SK-N-SH (cell line): ENCODE measurements around the gene C11orf52. TPM values are rescaled to one million over a fixed set of nuclear protein-coding genes. Genes with fewer than 3 reads are reported as not detected.

Experiments used
- CTCF ChIA-PET: fragments of 300-600, 350-600 bp; formaldehyde crosslinking; extraction: SDS; loops from one replicate; lab custom pipeline; 2021; lab: Yijun Ruan, JAX
- POLR2A ChIA-PET: fragments of 350-600 bp; sonication (Branson Sonifier 250); formaldehyde crosslinking; extraction: SDS; loops from one replicate; lab custom pipeline; 2020; ENCODE audit warnings: antibody characterized with exemption, inconsistent platforms; lab: Yijun Ruan, JAX
- DNase-seq: peaks from one replicate; pipeline ENCODE4 v3.0.0; 2012
- H2AFZ ChIP-seq: fragments of 200-600 bp; sonication (generic); 2 replicates; pipeline ENCODE4 v1.8.1; 2016; ENCODE audit warnings: antibody characterized with exemption, mild to moderate bottlenecking, low read depth
- H3F3A ChIP-seq: fragments of 200-600 bp; sonication (generic); replicated peaks from 2 replicates; pipeline ENCODE3; 2016; ENCODE audit warnings: antibody characterized with exemption, mild to moderate bottlenecking; ENCODE audit not compliant: insufficient read depth
- H3K27ac ChIP-seq, 2 experiments: fragments of 200-500 bp in 1 of 2; fragments of 200-600 bp in 1 of 2; sonication (Bioruptor generic) in 1 of 2; sonication (generic), shearing (Covaris generic) in 1 of 2; 2 replicates each; pipeline versions ENCODE4 v1.5.1 to v1.6.1; 2014 to 2016; ENCODE audit warnings: low read depth in 2 of 2, inconsistent platforms in 1 of 2, low read length in 1 of 2, mild to moderate bottlenecking in 1 of 2, mixed read lengths in 1 of 2
- H3K27me3 ChIP-seq: fragments of 200-600 bp; sonication (generic), shearing (Covaris generic); 2 replicates; pipeline ENCODE4 v1.6.1; 2016; ENCODE audit warnings: mixed run types; ENCODE audit not compliant: insufficient read depth
- H3K36me3 ChIP-seq, 2 experiments: fragments of 200-500 bp in 1 of 2; fragments of 200-600 bp in 1 of 2; sonication (Bioruptor generic) in 1 of 2; sonication (generic) in 1 of 2; replicated peaks in 1 of 2; 2 replicates each; pipeline versions ENCODE3 to v1.5.1; 2014 to 2016; ENCODE audit warnings: low read length in 1 of 2, mild to moderate bottlenecking in 1 of 2; ENCODE audit not compliant: insufficient read depth in 2 of 2, control insufficient read depth in 1 of 2
- H3K4me1 ChIP-seq, 2 experiments: fragments of 200-500 bp in 1 of 2; fragments of 200-600 bp in 1 of 2; sonication (Bioruptor generic) in 1 of 2; sonication (generic), shearing (Covaris generic) in 1 of 2; 2 replicates each; pipeline versions ENCODE4 v1.5.1 to v1.6.1; 2014 to 2016; ENCODE audit warnings: low read depth in 1 of 2, low read length in 1 of 2, mixed run types in 1 of 2; ENCODE audit not compliant: insufficient read depth in 2 of 2, control insufficient read depth in 1 of 2
- H3K4me2 ChIP-seq: fragments of 200-600 bp; sonication (generic), shearing (Covaris generic); 2 replicates; pipeline ENCODE4 v1.6.1; 2017; ENCODE audit warnings: mixed run types
- H3K4me3 ChIP-seq, 2 experiments: fragments of 200-500 bp in 1 of 2; fragments of 200-600 bp in 1 of 2; sonication (Bioruptor generic) in 1 of 2; sonication (generic), shearing (Covaris generic) in 1 of 2; 2 replicates each; pipeline versions ENCODE4 v1.5.1 to v1.8.1; 2014 to 2016; ENCODE audit warnings: low read depth in 2 of 2, inconsistent platforms in 1 of 2, low read length in 1 of 2, mild to moderate bottlenecking in 1 of 2, mixed read lengths in 1 of 2, moderate library complexity in 1 of 2
- H3K79me2 ChIP-seq: fragments of 200-600 bp; sonication (generic); 2 replicates; pipeline ENCODE4 v1.8.1; 2017; ENCODE audit warnings: mild to moderate bottlenecking; ENCODE audit not compliant: insufficient read depth
- H3K9ac ChIP-seq: fragments of 200-600 bp; sonication (generic); 2 replicates; pipeline ENCODE4 v1.6.1; 2017; ENCODE audit warnings: mixed run types
- H3K9me2 ChIP-seq: fragments of 200-600 bp; sonication (generic); 2 replicates; pipeline ENCODE4 v1.6.1; 2017; ENCODE audit warnings: mixed run types
- H3K9me3 ChIP-seq: fragments of 200-600 bp; sonication (generic); 2 replicates; pipeline ENCODE4 v1.6.1; 2017; ENCODE audit warnings: mixed run types, mild to moderate bottlenecking, moderate library complexity
- H4K20me1 ChIP-seq: fragments of 200-600 bp; sonication (generic); 2 replicates; pipeline ENCODE4 v1.6.1; 2017; ENCODE audit warnings: mild to moderate bottlenecking, mixed run types; ENCODE audit not compliant: insufficient read depth
- CHD2 ChIP-seq: fragments of 150-350 bp; IDR thresholded peaks from 2 replicates; pipeline ENCODE4 v1.6.1; 2018; ENCODE audit warnings: low read length; ENCODE audit not compliant: partially characterized antibody
- EZH2phosphoT487 ChIP-seq: fragments of 200-600 bp; sonication (generic); IDR thresholded peaks from 2 replicates; pipeline ENCODE4 v1.6.1; 2017; ENCODE audit warnings: low read depth, mixed run types, mild to moderate bottlenecking, antibody characterized with exemption, moderate library complexity, borderline replicate concordance
- GABPA ChIP-seq: IDR thresholded peaks from 2 replicates; pipeline ENCODE4 v1.4.0; 2012; ENCODE audit warnings: low read depth, mild to moderate bottlenecking
- JUND ChIP-seq: IDR thresholded peaks from 2 replicates; pipeline ENCODE4 v1.4.0; 2012
- MXI1 ChIP-seq: IDR thresholded peaks from 2 replicates; pipeline ENCODE4 v1.6.1; 2012; ENCODE audit warnings: mild to moderate bottlenecking, low read depth, low read length, improper control_type of control experiment
- NRF1 ChIP-seq: IDR thresholded peaks from 2 replicates; pipeline ENCODE4 v1.6.1; 2012; ENCODE audit warnings: low read depth, mild to moderate bottlenecking, low read length
- RFX5 ChIP-seq: IDR thresholded peaks from 2 replicates; pipeline ENCODE4 v1.6.1; 2012; ENCODE audit warnings: mild to moderate bottlenecking, improper control_type of control experiment, low read length
- RXRA ChIP-seq: IDR thresholded peaks from 2 replicates; pipeline ENCODE4 v1.4.0; 2012; ENCODE audit warnings: low read depth, mild to moderate bottlenecking, borderline replicate concordance
- WGBS: methylation state at CpG from one replicate; pipeline ENCODE4 v1.1.6; 2017; ENCODE audit warnings: low lambda C conversion rate; 5-methylcytosine and 5-hydroxymethylcytosine counted together
- polyA plus RNA-seq, 3 experiments: library from polyadenylated mRNA; depleted of rRNA; stranded (reverse); fragments of >200 nt; gene quantifications; 2 replicates each; pipeline ENCODE4 v1.2.3, GENCODE V29; 2012
- TF ChIP-seq, protein P1 (sequence below): fragments of 150-350 bp; IDR thresholded peaks from 2 replicates; pipeline ENCODE4 v1.6.1; 2017; ENCODE audit warnings: antibody characterized with exemption, low read length, low read depth, borderline replicate concordance
- TF ChIP-seq, protein P2 (sequence below): IDR thresholded peaks from 2 replicates; pipeline ENCODE4 v1.6.1; 2012; ENCODE audit warnings: mild to moderate bottlenecking, low read depth, low read length, moderate library complexity
- TF ChIP-seq, protein P3 (sequence below): IDR thresholded peaks from 2 replicates; pipeline ENCODE4 v1.4.0; 2012; ENCODE audit warnings: low read depth, borderline replicate concordance
- TF ChIP-seq, protein P4 (sequence below): fragments of 200-600 bp; sonication (generic); IDR thresholded peaks from 2 replicates; pipeline ENCODE4 v1.6.1; 2017; ENCODE audit warnings: antibody characterized with exemption, mild to moderate bottlenecking, moderate library complexity

C11orf52 gene
- polyA plus RNA-seq, 1 of the 3 experiments (the other 2 are of a cell fraction): not detected

DNA sequence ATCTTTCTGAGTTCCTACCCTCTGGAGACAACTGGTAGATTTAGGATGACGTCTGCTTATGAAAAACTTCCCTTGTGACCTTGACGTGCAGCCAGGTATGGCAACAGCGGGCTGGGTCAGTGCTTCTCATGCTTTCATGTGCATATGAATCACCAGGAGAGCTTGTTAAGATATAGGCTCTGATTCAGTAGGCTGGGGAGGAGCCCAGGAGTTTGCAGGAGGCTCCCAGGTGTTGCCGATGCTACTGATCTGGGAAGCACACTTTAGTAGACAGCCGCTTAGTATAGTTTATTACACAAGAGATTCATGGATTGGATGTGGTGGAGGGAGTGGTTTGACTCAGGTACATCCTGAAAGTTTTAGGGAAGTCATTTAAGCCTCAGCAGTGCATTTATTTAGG is 42.2 kb downstream of the C11orf52 start:
- H3K9me3 ChIP-seq: no peaks in the 10 kb centered on the region
- CTCF ChIA-PET: interaction anchor here (0.6 to 1.9 kb wide), 2 partner anchors 19 to 20 kb away, joined by 6 to 7 read pairs; no protein-coding TSS in a partner anchor
- no peak overlapping the region for H3K27ac ChIP-seq
- H4K20me1 ChIP-seq: no peaks in the 10 kb centered on the region
- no peak overlapping the region for H3K4me3 ChIP-seq
- DNase-seq: no peak
- H2AFZ ChIP-seq: no peak overlapping the region
- no peaks in the 10 kb centered on the region for H3K27me3 ChIP-seq
- no peaks in the 10 kb centered on the region for H3K4me1 ChIP-seq
- H3K9me2 ChIP-seq: no peaks in the 10 kb centered on the region
- WGBS: 90% methylated on average over 5 of the region's 5 CpGs
- TF ChIP-seq MXI1 (no peak), NRF1 (no peak), RXRA (no peak), RFX5 (no peak), CHD2 (no peak), GABPA (no peak), EZH2phosphoT487 (no peak), JUND (no peak)
- TF ChIP-seq, protein P1, sequence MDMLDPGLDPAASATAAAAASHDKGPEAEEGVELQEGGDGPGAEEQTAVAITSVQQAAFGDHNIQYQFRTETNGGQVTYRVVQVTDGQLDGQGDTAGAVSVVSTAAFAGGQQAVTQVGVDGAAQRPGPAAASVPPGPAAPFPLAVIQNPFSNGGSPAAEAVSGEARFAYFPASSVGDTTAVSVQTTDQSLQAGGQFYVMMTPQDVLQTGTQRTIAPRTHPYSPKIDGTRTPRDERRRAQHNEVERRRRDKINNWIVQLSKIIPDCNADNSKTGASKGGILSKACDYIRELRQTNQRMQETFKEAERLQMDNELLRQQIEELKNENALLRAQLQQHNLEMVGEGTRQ: no peak
- TF ChIP-seq, protein P2, sequence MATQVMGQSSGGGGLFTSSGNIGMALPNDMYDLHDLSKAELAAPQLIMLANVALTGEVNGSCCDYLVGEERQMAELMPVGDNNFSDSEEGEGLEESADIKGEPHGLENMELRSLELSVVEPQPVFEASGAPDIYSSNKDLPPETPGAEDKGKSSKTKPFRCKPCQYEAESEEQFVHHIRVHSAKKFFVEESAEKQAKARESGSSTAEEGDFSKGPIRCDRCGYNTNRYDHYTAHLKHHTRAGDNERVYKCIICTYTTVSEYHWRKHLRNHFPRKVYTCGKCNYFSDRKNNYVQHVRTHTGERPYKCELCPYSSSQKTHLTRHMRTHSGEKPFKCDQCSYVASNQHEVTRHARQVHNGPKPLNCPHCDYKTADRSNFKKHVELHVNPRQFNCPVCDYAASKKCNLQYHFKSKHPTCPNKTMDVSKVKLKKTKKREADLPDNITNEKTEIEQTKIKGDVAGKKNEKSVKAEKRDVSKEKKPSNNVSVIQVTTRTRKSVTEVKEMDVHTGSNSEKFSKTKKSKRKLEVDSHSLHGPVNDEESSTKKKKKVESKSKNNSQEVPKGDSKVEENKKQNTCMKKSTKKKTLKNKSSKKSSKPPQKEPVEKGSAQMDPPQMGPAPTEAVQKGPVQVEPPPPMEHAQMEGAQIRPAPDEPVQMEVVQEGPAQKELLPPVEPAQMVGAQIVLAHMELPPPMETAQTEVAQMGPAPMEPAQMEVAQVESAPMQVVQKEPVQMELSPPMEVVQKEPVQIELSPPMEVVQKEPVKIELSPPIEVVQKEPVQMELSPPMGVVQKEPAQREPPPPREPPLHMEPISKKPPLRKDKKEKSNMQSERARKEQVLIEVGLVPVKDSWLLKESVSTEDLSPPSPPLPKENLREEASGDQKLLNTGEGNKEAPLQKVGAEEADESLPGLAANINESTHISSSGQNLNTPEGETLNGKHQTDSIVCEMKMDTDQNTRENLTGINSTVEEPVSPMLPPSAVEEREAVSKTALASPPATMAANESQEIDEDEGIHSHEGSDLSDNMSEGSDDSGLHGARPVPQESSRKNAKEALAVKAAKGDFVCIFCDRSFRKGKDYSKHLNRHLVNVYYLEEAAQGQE: no peak
- TF ChIP-seq, protein P3, sequence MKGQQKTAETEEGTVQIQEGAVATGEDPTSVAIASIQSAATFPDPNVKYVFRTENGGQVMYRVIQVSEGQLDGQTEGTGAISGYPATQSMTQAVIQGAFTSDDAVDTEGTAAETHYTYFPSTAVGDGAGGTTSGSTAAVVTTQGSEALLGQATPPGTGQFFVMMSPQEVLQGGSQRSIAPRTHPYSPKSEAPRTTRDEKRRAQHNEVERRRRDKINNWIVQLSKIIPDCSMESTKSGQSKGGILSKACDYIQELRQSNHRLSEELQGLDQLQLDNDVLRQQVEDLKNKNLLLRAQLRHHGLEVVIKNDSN: no peak
- TF ChIP-seq, protein P4, sequence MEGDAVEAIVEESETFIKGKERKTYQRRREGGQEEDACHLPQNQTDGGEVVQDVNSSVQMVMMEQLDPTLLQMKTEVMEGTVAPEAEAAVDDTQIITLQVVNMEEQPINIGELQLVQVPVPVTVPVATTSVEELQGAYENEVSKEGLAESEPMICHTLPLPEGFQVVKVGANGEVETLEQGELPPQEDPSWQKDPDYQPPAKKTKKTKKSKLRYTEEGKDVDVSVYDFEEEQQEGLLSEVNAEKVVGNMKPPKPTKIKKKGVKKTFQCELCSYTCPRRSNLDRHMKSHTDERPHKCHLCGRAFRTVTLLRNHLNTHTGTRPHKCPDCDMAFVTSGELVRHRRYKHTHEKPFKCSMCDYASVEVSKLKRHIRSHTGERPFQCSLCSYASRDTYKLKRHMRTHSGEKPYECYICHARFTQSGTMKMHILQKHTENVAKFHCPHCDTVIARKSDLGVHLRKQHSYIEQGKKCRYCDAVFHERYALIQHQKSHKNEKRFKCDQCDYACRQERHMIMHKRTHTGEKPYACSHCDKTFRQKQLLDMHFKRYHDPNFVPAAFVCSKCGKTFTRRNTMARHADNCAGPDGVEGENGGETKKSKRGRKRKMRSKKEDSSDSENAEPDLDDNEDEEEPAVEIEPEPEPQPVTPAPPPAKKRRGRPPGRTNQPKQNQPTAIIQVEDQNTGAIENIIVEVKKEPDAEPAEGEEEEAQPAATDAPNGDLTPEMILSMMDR: no peak
- H3K36me3 ChIP-seq: peaks cover 7 to 8% of the 10 kb centered on the region in 2 experiments
- H3K9ac ChIP-seq: no peak overlapping the region
- POLR2A ChIA-PET: no interaction called here
- H3K4me2 ChIP-seq: no peak overlapping the region
- no peaks in the 10 kb centered on the region for H3K79me2 ChIP-seq
- H3F3A ChIP-seq: no peaks in the 10 kb centered on the region
